DMS153 treated with DMSO at 0.1 percent for 48 hours (cell line): ENCODE measurements around the gene GPR160.
"Not testable (repeated sequence)": the region's sequence is repeated elsewhere in the genome, so short reads cannot be mapped to it uniquely, and the experiment has no call there.

ENCODE experiments used
- DNase-seq: peaks from one replicate; lab custom pipeline; 2025; ENCODE audit not compliant: unreplicated experiment; lab: John Stamatoyannopoulos, UW

The GPR160 gene

GRCh38 chr3:170109579-170110293 is 71.9 kb downstream of the GPR160 start:
- DNase-seq, result no peak

- no peak for DNase-seq
Measured at GRCh38 chr3:170111147-170111771, 73.5 kb downstream of the GPR160 start.

DNA sequence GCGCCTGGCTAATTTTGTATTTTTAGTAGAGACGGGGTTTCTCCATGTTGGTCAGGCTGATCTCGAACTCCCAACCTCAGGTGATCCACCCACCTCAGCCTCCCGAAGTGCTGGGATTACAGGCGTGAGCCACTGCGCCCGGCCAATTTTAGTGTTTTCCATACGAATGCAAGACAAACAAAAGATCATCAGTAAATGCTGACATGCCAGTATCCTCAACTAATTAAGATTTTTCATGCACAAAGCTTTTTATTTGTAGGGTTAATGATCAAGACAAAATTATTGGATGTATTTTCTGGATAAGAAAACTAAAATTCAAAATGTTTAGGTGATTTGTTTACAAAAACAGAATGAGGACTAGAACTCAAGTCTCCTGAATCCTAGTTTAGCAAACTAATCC is 76.4 kb downstream of the GPR160 start:
- DNase-seq, result not testable (repeated sequence)

- no peak for DNase-seq
Measured at GRCh38 chr3:170117134-170117533, 79.3 kb downstream of the GPR160 start.

DNA sequence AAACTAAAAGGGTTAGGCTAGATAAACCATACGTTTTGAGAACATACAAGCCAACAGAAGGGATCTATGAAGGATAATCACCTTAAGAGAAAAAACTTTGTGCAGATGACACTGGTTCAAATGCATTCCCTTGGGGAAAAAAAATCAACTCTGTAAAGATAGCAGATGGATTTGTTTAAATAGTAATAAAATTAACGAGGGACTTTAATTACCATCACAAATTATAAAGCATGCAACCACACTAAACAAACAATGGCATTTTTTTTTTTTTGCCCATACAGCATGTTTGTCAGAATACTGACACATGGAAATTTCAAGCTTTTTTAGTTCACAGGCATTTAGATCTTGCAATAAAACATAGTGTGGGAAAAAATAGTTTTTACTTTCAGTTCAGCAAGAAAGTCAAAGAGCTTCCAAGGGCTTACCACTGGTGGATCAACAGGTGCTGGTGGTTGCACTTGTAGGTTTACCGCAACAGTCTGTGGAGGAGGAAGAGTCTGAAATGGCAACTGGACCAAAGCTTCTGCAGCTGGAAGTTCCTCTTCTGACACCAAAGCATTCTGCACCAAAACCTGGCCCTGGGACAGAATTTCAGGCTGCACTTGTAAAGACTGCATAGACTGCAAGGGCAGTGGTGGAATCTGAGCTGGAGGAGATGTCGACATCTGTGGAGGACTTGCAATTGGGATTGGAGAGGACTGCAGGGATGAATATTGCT is 90.6 kb downstream of the GPR160 start:
- no peak for DNase-seq

- DNase-seq, result no peak
Measured at GRCh38 chr3:170128977-170129431, 91.2 kb downstream of the GPR160 start.

DNA sequence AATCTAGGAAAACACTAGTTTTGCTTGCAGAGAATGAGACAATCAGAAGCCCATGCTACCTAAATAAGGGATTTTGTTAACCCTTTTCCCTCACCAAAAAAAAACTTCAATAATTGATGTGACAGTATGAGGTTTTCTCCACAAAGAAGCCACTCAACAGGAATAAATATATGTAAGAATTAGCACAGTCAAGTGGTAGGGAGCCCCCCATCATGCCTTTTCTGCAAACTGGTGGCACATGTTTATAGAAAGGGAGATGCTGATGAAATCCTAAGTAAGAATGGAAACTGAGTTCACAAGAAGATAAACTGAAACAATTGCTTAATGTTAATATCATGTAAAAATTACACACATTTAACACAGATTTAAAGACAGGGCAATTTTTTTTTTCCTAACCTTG is 92.7 kb downstream of the GPR160 start:
- DNase-seq, result no peak

- no peak for DNase-seq
Measured at GRCh38 chr3:170132335-170132734, 94.5 kb downstream of the GPR160 start.
